Hippocampal formation (tissue), 2 donors: ENCODE measurements around the gene PTPRD.

ENCODE experiments used
- DNase-seq, 2 donors: peaks; one replicate each; lab custom pipeline; 2025; lab: John Stamatoyannopoulos, UW

The PTPRD gene

DNA sequence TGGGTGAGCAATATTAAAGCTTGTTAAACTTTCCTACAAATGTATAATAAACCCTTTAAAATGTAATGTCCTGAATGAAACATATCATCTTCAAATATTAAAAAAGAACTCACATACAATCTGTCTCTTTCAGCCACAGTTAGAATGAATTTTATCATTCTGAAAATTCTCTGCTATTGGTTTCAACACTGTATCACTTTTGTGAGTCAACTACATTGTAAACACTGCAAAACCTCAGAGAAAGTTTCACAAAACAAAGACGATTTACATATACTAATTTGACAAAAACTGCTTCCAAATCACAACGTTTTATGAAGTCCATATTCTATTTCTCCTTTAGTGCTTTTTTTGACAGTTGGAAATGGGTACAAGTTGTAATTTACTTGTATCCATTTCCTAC is 1781.2 kb downstream of the PTPRD start:
- DNase-seq, result no peak

DNA sequence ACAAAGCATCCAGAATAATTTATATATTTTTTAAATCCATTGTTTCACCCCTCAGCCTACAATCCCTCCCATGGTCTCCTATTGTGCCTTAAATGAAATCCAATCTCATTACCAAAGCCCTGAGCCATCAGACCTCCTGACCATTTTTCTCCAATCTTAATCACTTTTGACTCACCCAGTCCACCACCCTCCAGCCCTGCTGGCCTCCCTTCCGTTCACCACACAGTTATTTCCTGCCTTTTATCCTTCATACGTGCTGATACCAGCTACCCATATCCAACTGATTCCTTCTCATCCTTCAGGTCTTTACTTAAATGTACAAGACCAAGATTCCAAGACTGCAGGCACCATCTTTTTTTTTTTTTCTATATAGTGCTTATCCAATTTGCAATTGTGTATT is 1786.5 kb downstream of the PTPRD start:
- no peak for DNase-seq

DNA sequence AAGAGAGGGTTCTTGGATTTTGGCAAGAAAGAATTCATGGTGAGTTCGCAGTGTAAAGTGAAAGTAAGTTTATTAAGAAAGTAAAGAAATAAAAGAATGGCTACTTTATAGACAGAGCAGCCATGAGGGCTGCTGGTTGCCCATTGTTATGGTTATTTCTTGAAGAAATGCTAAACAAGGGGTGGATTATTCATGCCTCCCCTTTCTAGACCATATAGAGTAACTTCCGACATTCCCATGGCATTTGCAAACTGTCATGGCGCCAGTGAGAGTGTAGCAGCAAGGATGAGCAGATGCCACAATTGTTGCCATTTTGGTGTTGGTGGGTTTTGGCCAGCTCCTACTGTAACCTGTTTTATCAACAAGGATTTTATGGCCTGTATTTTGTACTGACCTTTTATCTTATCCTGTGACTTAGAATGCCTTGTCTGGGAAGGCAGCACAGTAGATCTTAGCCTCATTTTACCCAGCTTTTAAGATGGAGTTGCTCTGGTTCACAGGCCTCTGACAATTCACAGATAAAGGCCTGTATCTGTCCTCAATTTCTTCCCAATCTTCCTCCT is 1787.1 kb downstream of the PTPRD start:
- DNase-seq, result no peak

DNA sequence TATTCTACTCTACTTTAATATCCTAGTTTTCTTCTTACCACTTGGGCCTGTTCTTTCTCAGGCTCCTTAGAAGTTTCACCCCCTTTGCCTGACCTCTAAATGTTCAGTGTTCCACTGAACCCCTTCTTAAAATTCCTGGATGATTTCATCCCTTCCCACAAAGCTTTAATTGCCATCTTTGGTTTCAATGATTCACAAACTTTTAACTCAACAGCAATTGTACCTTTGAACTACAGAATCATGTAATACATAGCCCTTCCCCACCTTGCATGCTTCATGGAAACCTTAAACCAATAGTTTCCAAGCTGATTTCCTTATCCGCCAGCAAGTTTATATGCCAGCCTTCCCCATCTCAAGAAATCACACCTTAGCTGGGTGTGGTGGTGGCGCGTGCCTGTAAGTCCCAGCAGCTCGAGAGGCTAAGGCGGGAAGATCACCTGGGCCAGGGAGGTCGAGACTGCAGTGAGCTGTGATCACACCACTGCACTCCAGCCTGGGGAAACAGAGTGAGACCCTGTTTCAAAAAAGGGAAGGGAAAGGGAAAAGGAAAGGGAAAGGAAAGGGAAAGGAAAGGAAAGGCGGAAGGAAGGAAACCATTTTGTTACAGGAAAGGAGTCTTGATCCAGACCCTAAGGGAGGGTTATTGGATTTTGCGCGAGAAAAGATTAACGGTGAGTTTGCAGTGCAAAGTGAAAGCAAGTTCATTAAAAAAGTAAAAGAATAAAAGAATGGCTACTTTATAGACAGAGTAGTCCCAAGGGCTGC is 1789.5 kb downstream of the PTPRD start:
- no peak for DNase-seq

DNA sequence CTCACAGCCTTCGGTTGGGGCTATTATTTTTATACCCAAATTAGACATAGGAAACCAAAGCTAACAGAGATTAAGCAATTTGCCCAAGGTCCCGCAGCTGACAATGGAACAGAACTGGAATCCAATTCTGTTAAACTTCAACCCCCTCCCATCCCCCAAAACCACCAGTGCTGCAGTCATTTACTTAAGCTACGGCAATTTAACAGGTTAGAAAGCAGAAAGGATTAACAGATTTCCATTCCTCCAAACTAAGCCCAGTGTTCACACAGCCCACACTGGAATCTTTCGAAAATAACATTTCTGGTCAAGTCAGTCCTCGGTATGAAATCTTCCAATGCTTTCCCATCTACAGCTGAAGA is 1790.2 kb downstream of the PTPRD start:
- no peak for DNase-seq

DNA sequence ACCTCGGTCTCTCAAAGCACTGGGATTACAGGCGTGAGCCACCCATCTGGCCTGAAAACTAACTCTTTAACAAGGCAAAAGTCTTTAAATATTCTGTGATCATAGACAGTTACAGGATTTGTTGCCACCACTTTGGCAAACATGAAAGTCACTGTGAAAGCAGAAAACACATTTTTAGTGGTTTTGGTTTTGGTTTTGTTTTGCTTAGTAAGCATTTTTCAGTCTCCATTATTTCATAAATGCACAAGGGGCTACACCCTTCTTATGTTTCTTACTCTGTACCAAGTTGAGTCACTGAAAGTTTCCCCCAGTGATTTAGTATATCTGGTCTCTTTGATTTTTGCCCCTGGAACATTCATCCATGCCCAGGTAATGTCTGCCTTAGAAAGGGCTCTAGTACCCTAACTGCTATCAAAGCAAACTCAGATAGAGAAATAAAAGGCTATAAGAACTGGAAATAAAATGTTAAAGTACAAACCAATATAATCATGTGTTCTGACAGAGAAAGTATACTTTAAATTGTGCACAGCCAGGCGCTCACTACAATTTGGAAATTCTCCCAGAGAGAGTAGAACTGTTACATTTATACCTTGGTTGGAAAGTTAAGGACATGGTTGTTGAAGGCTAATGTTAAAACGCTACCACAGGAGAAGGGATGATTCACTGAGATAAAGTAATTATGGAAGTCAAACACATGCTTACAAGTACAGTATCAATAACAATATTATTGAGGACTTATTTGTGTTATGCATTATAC is 1790.7 kb downstream of the PTPRD start:
- no peak for DNase-seq

DNA sequence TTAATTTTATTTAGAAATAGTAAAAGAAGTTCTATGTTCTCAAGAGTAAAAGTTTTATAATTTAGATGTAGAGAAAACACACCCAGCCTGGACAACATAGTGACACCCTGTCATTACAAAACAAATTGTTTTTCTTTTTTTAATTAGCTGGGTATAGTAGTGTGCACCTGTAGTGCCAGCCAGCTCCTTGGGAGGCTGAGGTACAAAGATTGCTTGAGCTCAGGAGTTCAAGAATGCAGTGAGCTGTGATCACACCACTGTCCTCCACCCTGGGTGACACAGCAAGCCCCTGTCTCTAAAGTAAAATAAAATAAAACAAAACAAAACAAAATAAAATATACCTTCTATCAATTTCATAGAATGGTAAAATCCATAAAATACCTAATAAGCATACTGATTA is 1795.5 kb downstream of the PTPRD start:
- DNase-seq, result no peak

DNA sequence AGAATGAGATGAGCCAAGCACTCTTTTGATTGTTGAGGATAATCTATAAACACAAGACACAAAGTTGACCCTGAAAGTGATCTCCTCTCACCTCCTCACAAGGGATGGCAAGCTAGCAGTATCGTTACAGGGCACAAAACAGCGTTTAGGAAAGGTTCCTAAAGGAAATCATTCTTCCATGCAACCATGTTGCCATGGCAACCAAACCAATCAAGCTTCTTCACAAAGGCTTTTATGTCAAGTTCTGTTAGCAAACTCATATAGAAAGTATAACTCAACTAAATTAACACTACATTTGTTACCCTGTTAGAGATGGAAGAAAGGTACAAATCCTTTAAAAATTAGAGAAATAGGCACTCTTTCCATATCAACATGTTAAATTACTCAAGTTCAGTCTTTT is 1796.4 kb downstream of the PTPRD start:
- DNase-seq, result peak in 1 of 2 donors; percentile 13

DNA sequence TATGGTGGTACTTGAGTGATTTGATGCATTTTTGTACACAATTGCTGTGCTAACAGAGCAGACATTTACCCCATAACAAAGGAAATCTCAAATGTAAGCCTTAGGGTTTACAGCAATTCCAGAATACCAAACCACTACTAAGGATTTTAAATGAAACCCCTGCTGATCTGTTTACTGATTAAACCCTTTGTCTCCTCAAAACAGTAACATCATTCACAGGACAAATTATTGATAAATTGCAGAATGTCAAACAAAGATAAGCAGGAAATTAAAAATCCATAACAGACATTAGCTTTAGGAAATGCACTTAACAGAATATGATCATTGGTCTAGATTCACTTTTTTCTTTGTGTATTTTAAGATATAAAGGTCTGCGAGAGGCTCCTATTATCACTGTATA is 1796.9 kb downstream of the PTPRD start:
- no peak for DNase-seq

DNA sequence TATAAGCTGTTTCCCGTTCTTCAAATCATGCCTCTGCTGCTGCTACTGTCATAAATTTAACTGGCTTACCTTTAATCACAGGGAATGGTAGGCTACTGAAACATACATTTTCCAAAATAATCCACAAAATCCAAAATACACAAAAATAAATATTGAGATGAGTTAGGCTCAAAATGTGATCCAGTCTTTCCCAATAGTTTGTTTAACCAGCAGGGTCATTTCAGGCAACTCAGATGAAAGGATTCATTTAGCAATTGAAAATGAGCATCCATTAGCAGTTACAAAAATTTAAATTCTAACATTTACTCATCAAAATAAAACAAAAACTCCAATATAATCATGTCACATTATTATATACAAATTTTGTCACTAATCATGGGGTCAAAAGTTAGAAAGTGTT is 1797.6 kb downstream of the PTPRD start:
- DNase-seq, result no peak

DNA sequence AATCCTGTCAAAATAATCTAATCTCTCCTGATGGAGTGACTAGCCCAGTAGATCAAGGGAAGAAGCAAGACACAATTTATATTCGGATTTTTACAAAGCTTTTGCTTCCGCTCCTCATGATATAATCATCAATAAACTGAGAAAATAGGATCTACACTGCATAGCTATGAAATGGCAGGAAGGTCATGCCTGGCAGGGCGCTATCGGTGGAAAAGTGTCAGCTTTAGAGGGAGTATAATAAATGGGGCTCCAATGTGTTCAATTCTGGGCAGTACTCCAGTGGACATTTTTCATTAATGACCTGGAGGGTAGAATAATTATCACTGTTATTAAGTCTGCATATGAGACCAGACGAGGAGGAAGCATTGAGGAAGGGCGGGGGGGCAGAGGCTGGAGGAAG is 1799.9 kb downstream of the PTPRD start:
- DNase-seq, result no peak

DNA sequence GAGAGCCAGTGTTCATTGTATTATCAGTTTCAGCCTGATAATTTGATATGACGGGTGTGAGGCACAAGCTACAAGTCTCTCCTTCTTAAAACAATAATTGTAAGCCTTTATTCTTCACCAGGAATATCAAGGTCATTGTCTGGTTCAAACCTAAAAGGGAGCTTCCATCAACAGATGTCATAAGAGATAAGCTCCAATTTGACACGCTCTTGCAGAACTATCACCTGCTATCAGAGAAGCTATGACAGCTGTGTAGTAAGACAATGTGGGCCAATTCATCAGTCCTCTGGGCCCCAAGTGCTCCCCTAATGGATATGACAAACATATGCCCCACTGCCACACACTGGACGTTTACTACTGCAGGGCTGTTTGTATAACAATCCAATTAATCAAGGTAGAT is 1803.1 kb downstream of the PTPRD start:
- no peak for DNase-seq

DNA sequence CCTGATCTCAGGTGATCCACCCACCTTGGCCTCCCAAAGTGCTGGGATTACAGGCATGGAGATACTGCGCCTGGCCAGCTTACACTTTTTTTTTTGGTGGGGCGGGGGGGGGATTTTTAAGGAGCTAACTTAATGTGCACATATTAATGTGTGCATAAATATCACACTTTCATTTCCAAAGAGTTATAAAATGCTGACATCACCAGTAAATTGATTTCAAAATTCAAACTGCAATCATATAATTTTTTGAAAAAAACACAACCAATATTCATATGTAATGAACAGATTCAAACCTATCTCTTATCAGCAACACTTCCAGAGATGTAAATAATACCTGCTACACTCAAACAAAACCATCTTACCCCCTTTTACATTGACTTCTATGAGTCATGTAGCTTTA is 1806.7 kb downstream of the PTPRD start:
- DNase-seq, result no peak

DNA sequence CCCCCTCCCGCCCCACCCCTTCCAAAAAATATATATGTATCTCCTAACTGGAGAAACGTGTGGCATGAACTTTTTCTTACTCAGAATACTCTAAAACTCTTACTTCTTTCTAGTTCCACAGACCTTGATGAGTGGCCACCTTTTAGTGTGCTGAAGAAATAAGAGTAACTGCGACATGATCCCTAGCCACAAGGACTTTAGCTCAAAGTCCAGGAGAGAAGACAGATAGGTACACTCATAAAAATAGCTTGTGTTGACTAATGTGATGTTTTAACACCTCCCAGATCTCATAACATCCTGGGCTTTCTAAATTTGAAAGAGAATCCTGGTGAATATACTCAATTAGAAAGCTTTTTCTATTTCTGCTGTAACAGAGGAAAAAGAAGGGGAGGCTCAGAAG is 1808.2 kb downstream of the PTPRD start:
- no peak for DNase-seq

DNA sequence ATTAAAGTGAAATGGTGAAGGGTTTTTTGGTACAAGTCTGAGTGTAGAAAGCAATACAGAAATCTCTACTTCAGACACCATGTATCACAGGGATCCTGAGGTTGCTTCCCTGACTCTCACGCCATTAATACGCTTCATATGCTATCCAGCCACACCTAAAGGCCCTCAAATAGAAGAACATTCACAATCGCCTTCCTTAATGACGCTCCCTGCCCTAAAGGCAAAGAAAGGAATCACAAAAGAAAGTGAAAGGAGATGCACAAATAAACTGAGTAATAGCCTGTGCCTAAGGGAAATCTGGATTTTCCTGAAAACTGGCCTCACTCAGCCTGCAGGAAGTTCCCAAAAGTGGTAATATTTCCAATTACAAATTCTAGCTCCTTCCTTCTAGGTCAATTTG is 1810.6 kb downstream of the PTPRD start:
- DNase-seq, result no peak

DNA sequence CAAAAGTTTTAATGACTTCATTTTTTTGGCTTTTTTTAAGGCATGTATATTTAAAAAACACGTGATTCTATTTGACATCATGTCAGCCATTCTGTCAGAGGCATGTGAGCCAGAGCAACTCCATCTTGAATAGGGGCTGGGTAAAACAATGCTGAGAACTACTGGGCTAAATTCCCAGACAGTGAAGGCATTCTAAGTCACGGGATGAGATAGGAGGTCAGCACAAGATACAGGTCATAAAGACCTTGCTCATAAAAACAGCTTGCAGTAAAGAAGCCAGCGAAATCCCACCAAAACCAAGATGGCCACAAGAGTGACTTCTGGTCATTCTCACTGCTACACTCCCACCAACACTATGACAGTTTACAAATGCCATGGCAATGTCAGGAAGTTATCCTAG is 1812.6 kb downstream of the PTPRD start:
- DNase-seq, result no peak

DNA sequence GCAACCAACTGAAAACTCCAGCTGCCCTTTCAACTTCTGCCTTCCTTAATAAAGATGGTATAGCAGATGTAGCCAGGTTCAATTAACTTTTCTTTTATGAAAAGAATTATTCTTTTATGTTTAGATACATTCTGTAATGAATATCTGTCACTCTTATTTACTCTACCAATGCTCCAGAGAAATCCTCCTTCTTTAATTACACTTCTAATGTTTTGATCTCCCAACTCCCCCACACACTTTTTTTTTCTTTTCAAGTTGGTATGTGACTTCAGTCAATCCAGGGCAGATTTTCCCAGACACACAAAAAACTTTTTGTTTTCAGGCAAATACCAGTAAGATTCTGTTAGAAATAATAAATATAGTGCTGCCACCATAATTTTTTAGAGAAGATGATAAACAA is 1813.2 kb downstream of the PTPRD start:
- no peak for DNase-seq

DNA sequence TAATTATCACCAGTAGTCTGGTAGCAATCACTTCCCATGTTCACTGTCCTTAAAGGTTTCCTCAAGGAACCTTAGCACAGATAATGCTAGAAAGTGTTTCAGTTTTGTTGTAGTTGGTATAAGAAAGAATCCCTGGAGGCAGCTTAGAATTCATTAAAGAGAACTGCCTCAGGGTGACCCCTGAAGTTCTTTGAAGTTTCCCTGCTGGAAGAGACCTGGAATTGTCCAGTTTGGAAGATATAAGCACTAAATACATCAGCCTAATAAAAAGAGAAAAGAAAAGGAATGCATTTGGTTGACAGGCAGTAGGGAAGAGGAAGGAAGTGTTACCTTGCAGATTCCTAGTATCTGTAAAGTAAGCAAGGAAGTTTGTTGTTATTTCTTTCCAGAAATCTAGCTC is 1813.6 kb downstream of the PTPRD start:
- no peak for DNase-seq

DNA sequence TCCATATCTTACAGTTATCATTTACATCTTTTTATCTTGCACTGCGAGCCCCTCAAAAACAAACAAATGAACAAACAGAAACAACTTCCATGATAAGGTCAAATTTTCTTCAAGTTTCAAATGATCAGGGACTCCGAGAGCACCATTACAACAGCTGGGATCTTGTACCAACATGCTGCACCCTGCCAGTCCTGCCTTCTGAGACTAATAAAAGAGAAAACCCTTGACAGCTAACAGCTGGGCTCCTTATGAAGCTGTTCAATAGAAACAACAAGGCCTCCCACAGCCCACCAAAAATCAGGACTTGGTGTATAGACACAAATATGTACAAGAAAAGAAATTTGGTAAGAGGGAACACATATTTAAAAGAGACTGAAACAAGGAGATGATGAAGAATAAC is 1828.0 kb downstream of the PTPRD start:
- no peak for DNase-seq

DNA sequence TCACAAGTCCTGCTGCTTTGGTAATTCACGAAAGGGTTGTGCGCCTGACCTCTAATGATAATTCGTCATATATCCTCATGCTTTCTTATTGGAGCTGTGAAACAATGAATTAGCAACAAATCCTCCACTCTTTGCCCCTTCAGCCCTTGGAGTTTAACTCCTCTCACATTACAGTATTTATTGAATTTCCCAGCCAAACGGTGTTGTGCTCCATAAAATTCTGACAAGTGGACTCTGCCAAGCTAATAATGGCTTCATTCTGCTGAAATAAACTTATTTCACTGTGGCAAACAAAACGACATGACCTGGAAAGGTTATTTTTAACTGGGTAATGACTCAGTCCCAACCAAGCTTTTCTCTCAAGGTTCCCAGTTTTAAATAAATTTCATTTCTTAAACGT is 1828.9 kb downstream of the PTPRD start:
- DNase-seq, result no peak

DNA sequence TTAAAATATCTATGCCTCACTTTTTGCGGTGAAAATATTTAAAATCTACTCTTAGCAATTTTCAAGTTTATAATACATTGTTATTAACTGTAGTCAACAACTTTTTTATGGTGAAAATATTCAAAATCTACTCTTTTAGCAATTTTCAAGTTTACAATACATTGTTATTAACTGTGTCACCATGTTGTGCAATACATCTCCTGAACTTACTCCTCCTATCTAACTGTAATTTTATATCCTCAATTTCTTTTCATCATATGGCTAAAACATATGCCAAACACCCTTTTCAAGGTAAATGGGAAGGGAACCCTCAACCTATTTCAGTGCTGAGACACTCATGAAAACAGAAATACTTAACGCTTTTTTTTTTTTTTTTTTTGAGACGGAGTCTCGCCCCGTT is 1830.6 kb downstream of the PTPRD start:
- DNase-seq, result no peak

DNA sequence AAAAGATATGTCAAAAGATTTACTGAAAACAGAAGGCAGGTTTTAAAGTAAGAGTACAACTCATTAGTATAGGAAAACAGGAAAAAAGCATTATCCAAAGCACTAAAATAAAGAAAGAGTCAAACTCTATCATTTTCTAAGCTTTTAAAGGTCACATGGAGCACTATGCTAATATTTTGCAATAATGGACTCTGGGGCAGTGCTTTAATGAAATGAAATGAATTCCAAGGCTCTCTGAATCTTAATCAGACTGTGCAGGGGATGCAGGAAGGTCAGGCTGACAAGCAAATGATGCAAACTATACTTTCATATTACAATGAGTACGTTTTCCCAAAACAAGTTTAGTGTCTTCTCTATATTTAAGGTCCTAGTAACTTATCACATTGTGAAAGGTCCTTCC is 1831.3 kb downstream of the PTPRD start:
- no peak for DNase-seq

DNA sequence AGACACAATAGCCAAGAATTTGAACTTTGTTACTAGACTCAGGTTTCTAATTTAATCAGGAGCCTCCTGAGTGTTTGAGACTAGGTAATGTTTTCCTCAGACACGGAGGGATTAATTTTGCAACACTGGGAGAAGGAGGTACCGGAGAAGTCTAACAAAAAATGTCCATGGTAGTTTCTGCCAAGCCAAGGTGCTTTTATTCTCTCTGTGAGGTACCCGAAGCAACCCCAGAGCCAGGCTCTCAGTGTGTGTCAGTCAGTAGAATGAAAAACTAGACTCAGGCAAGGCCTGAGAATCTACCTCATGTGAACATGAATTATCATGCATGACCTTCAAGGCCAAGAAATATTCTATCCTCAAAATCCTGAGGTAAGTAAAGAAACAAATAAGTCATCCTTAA is 1832.4 kb downstream of the PTPRD start:
- DNase-seq, result no peak

DNA sequence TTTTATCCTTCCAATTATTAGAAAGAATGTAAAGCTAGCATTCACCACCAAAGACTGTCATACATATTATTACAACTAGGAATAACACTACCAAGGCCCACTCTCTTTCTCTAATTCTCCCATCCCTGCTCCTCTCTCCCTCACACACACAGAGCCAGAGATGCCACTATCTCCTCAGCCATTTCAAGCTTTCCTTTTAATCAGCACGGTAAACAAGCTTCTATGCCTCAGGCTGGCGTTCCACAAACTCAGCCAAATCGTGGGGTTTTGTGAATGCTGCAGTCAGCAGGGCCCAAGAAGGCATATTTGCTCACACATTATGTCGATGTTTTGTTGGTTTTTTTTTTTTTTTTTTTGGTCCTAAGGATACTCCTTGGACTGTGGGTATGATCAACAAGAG is 1833.3 kb downstream of the PTPRD start:
- DNase-seq, result no peak
